ENCODE measurements around the gene SHQ1.

DNA sequence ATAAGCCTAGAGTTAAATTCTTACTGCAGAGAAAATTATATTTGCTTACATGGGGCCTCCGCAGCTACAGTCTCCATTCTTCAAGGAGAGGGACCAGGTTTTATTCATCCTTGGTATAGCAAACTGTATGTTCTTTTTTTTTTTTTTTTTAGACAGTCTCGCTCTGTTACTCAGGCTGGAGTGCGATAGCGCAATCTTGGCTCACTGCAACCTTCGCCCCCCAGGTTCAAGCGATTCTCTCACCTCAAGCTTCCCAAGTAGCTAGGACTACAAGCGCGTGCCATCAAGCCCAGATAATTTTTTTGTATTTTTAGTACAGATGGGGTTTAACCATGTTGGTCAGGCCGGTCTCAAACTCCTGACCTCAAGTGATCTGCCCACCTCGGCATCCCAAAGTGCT lies 2.1 kb downstream of the SHQ1 start:
- TF ChIP-seq, protein P1, sequence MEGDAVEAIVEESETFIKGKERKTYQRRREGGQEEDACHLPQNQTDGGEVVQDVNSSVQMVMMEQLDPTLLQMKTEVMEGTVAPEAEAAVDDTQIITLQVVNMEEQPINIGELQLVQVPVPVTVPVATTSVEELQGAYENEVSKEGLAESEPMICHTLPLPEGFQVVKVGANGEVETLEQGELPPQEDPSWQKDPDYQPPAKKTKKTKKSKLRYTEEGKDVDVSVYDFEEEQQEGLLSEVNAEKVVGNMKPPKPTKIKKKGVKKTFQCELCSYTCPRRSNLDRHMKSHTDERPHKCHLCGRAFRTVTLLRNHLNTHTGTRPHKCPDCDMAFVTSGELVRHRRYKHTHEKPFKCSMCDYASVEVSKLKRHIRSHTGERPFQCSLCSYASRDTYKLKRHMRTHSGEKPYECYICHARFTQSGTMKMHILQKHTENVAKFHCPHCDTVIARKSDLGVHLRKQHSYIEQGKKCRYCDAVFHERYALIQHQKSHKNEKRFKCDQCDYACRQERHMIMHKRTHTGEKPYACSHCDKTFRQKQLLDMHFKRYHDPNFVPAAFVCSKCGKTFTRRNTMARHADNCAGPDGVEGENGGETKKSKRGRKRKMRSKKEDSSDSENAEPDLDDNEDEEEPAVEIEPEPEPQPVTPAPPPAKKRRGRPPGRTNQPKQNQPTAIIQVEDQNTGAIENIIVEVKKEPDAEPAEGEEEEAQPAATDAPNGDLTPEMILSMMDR (IDR thresholded peaks at IDR 0.05), result no peak
- TF ChIP-seq POLR2A (IDR thresholded peaks at IDR 0.05), result no peak
